Transverse colon (tissue), 4 donors: ENCODE data around the gene CCDC15.

ENCODE experiments used
- CTCF ChIP-seq, 5 experiments: fragments of 200-600 bp in 3 of 5; fragments of 450-650 bp in 2 of 5; sonication (generic) in 3 of 5; IDR thresholded peaks; 1 replicate in 2 of 5; 2 replicates in 3 of 5; pipeline ENCODE4 v1.5.1; 2016 to 2017; ENCODE audit warnings: antibody characterized with exemption in 5 of 5, inconsistent platforms in 3 of 5, mild to moderate bottlenecking in 2 of 5, moderate library complexity in 1 of 5
- EP300 ChIP-seq: sonication (generic); formaldehyde crosslinking; IDR thresholded peaks from one replicate; pipeline ENCODE4 v1.6.1; 2017; ENCODE audit warnings: antibody characterized with exemption, low read depth
- POLR2A ChIP-seq: fragments of 450-650 bp; IDR thresholded peaks from one replicate; pipeline ENCODE4 v1.6.1; 2016; ENCODE audit warnings: antibody characterized with exemption, mild to moderate bottlenecking, moderate library complexity
- POLR2AphosphoS5 ChIP-seq, 3 donors: sonication (generic); formaldehyde crosslinking; IDR thresholded peaks; one replicate each; pipeline ENCODE4 v1.6.1; 2016; ENCODE audit warnings: antibody characterized with exemption in 3 of 3

- TF ChIP-seq CTCF (IDR thresholded peaks at IDR 0.05) (no peak), POLR2A (no peak), EP300 (no peak), POLR2AphosphoS5 (IDR thresholded peaks at IDR 0.05) (no peak)
Observed at GRCh38 chr11:124919898-124920297, 34.1 kb upstream of the CCDC15 start.
